ENCODE measurements around the gene NPFFR1. TPM values are rescaled to one million over a fixed set of nuclear protein-coding genes. Genes with fewer than 3 reads are reported as not detected.
A peak's percentile ranks its signal among the peaks of the same experiment; 100 is the strongest.
"Not testable (repeated sequence)": the region's sequence is repeated elsewhere in the genome, so short reads cannot be mapped to it uniquely, and the experiment has no call there.

Gene NPFFR1
- total RNA-seq, 2 experiments from 2014 or later = not detected

DNA sequence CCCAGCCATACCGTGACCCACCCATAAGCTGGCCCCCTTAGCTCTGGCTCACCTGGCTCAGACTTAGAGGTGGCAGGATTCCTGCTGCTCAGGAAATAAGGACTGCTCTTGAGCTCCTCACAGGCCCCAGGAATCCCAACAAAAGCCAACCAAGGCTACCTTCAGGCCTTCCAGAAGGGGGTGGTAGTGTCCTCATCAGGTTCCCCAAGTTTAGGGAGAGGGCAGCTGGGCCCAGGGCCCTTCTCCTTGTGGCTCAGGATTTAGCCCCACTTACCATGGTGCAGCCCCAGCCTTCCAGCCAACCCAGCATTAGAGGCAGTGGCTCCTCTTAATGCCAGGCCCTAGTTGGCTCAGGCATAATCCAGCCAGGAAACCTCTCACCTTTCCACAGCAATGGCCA lies 23.5 kb downstream of the NPFFR1 start:
- H3K36me3 Mint-ChIP-seq = no peaks in the 10 kb centered on the region
- peaks cover 44% of the 10 kb centered on the region for H3K27me3 Mint-ChIP-seq
- H3K4me1 Mint-ChIP-seq = peaks cover 7% of the 10 kb centered on the region
- H3K27ac Mint-ChIP-seq = no peak overlapping the region
- H3K9me3 Mint-ChIP-seq = peaks cover 4% of the 10 kb centered on the region
- DNase-seq = no peak
- H3K4me3 Mint-ChIP-seq = no peak overlapping the region

GRCh38 chr10:70258216-70258615 lies 25.6 kb downstream of the NPFFR1 start:
- DNase-seq = no peak
- Mint-ChIP-seq H3K4me1 (peaks cover 7% of the 10 kb centered on the region), H3K36me3 (no peaks in the 10 kb centered on the region), H3K27me3 (peaks cover 56% of the 10 kb centered on the region), H3K9me3 (peaks cover 4% of the 10 kb centered on the region), H3K4me3 (no peak overlapping the region), H3K27ac (no peak overlapping the region)

- peaks cover 58% of the 10 kb centered on the region for H3K27me3 Mint-ChIP-seq
- H3K36me3 Mint-ChIP-seq, H3K27ac Mint-ChIP-seq, DNase-seq, H3K4me1 Mint-ChIP-seq, H3K9me3 Mint-ChIP-seq, H3K4me3 Mint-ChIP-seq: not testable (repeated sequence)
Measured at GRCh38 chr10:70257816-70258215, 26.0 kb downstream of the NPFFR1 start.

- H3K9me3 Mint-ChIP-seq = peaks cover 4% of the 10 kb centered on the region
- H3K4me1 Mint-ChIP-seq = peaks cover 7% of the 10 kb centered on the region
- no peaks in the 10 kb centered on the region for H3K36me3 Mint-ChIP-seq
- H3K27ac Mint-ChIP-seq = no peak overlapping the region
- DNase-seq = no peak
- H3K4me3 Mint-ChIP-seq = no peak overlapping the region
- H3K27me3 Mint-ChIP-seq = peaks cover 57% of the 10 kb centered on the region
Measured at GRCh38 chr10:70256463-70256862, 27.3 kb downstream of the NPFFR1 start.

DNA sequence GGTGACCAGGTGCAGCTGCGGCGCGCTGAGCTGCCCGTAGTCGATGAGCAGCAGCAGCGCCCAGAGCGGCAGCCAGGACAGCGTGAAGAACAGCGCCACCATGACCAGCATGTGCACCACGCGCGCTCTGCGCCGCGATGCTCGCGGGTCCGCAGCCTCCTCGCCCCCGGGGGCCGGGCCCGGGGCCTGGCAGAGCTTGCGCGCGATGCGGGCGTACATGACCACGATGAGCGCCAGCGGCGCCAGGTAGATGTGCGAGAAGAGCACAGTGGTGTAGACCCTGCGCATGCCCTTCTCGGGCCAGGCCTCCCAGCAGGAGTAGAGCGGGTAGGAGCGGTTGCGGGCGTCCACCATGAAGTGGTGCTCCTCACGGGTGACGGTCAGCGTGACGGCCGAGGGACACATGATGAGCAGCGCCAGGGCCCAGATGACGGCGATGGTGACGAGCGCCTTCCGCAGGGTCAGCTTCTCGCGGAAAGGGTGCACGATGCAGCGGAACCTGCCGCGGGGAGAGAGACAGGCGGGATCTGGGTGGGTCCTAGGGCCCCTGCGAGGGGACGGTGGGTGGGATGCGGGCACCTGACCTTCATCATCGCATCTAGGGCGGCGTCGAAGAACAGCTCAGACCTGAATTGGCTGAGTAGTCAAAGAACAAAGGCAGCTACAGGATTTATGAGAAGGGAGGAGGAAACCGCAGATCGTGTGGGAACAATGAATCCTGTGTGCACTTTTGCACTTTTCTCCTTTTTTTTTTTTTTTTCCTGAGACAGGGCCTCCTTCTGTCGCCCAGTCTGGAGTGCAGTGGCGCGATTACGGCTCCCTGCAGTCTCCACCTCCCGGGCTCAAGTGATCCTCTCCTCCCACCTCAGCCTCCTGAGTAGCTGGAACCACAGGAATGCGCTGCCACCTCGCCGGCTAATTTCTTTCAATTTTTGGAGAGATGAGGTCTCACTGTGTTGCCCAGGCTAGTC lies 28.2 kb downstream of the NPFFR1 start:
- Mint-ChIP-seq H3K4me1 (peaks cover 7% of the 10 kb centered on the region), H3K9me3 (no peaks in the 10 kb centered on the region), H3K27me3 (peaks cover 60% of the 10 kb centered on the region), H3K27ac (no peak overlapping the region), H3K36me3 (no peaks in the 10 kb centered on the region), H3K4me3 (peak overlapping the region; percentile 58)
- DNase-seq = peak; percentile 19

GRCh38 chr10:70254778-70255328 lies 29.0 kb downstream of the NPFFR1 start:
- no peaks in the 10 kb centered on the region for H3K36me3 Mint-ChIP-seq
- no peak overlapping the region for H3K27ac Mint-ChIP-seq
- peaks cover 65% of the 10 kb centered on the region for H3K27me3 Mint-ChIP-seq
- no peaks in the 10 kb centered on the region for H3K9me3 Mint-ChIP-seq
- no peak for DNase-seq
- H3K4me1 Mint-ChIP-seq = peaks cover 7% of the 10 kb centered on the region
- no peak overlapping the region for H3K4me3 Mint-ChIP-seq

- DNase-seq = no peak
- H3K27ac Mint-ChIP-seq = no peak overlapping the region
- H3K4me1 Mint-ChIP-seq = peaks cover 7% of the 10 kb centered on the region
- H3K4me3 Mint-ChIP-seq = no peak overlapping the region
- no peaks in the 10 kb centered on the region for H3K9me3 Mint-ChIP-seq
- no peaks in the 10 kb centered on the region for H3K36me3 Mint-ChIP-seq
- H3K27me3 Mint-ChIP-seq = peaks cover 63% of the 10 kb centered on the region
Measured at GRCh38 chr10:70253878-70254765, 29.7 kb downstream of the NPFFR1 start.

GRCh38 chr10:70250961-70251680 lies 32.7 kb downstream of the NPFFR1 start:
- Mint-ChIP-seq H3K36me3 (no peaks in the 10 kb centered on the region), H3K4me1 (peaks cover 5% of the 10 kb centered on the region), H3K27ac (no peak overlapping the region), H3K4me3 (no peak overlapping the region), H3K27me3 (peaks cover 39% of the 10 kb centered on the region), H3K9me3 (no peaks in the 10 kb centered on the region)
- no peak for DNase-seq

DNA sequence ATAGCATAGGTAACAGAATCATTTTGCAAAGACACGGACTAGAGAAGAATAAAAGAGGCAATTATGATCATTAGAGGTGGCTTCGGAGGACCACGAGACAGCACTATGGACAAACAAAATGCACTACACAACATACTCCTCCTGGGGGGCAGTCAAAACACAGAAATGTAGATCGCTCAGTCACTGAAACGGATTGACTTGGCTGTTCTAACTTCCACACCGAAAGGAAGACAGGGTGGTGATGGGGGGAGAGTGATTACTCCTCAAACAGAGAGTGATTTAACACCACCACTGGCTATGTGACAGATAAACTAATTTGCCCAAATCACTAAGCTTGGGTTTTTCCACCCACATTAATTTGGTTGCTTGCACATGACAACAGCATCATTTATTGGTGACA lies 36.4 kb downstream of the NPFFR1 start:
- Mint-ChIP-seq H3K4me3 (no peak overlapping the region), H3K9me3 (no peaks in the 10 kb centered on the region), H3K27me3 (peaks cover 10% of the 10 kb centered on the region), H3K36me3 (no peaks in the 10 kb centered on the region), H3K4me1 (no peaks in the 10 kb centered on the region), H3K27ac (no peak overlapping the region)
- no peak for DNase-seq

- Mint-ChIP-seq H3K9me3 (no peaks in the 10 kb centered on the region), H3K4me3 (no peak overlapping the region), H3K27ac (no peak overlapping the region), H3K36me3 (no peaks in the 10 kb centered on the region), H3K27me3 (no peaks in the 10 kb centered on the region), H3K4me1 (no peaks in the 10 kb centered on the region)
- no peak for DNase-seq
Measured at GRCh38 chr10:70241081-70241480, 42.7 kb downstream of the NPFFR1 start.

- H3K27me3 Mint-ChIP-seq, H3K27ac Mint-ChIP-seq, DNase-seq, H3K36me3 Mint-ChIP-seq, H3K4me3 Mint-ChIP-seq, H3K9me3 Mint-ChIP-seq, H3K4me1 Mint-ChIP-seq: not testable (repeated sequence)
Measured at GRCh38 chr10:70239986-70240385, 43.8 kb downstream of the NPFFR1 start.

DNA sequence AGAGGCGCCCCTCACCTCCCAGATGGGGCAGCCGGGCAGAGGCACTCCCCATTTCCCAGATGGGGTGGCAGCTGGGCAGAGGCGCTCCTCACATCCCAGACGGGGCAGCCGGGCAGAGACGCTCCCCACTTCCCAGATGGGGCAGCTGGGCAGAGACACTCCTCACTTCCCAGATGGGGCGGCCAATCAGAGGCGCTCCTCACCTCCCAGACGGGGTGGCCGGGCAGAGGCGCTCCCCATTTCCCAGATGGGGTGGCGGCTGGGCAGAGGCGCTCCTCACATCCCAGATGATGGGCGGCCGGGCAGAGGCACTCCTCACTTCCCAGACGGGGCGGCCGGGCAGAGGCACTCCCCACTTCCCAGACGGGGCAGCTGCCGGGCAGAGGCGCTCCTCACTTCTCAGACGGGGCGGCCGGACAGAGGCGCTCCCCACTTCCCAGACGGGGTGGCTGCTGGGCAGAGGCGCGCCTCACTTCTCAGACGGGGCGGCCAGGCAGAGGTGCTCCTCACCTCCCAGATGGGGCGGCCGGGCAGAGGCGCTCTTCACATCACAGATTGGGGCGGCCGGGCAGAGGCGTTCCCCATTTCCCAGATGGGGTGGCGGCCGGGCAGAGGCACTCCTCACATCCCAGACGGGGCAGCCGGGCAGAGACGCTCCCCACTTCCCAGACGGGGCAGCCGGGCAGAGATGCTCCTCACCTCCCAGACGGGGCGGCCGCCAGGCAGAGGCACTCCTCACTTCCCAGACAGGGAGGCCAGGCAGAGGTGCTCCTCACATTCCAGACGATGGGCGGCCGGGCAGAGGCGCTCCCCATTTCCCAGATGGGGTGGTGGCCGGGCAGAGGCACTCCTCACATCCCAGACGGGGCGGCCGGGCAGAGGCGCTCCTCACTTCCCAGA lies 44.5 kb downstream of the NPFFR1 start:
- H3K27me3 Mint-ChIP-seq, DNase-seq, H3K36me3 Mint-ChIP-seq, H3K4me1 Mint-ChIP-seq, H3K4me3 Mint-ChIP-seq, H3K9me3 Mint-ChIP-seq: not testable (repeated sequence)
- peak overlapping the region; percentile 11 for H3K27ac Mint-ChIP-seq

- H3K4me3 Mint-ChIP-seq, H3K27ac Mint-ChIP-seq, DNase-seq, H3K9me3 Mint-ChIP-seq, H3K36me3 Mint-ChIP-seq, H3K4me1 Mint-ChIP-seq, H3K27me3 Mint-ChIP-seq: not testable (repeated sequence)
Measured at GRCh38 chr10:70237958-70238536, 45.8 kb downstream of the NPFFR1 start.

Data from activated naive CD8-positive, alpha-beta T cell treated with anti-CD3 and anti-CD28 coated beads for 36 hours (primary cell).